A673 (cell line): Measurements from ENCODE around the gene MBD5.

ENCODE experiments used
- CTCF ChIP-seq: fragments of 300-800, 200-600 bp; sonication (generic); conservative IDR thresholded peaks from 2 replicates; pipeline ENCODE4 v1.5.1; 2017; ENCODE audit warnings: low read depth, mild to moderate bottlenecking, antibody characterized with exemption, low read length, moderate library complexity, mixed read lengths
- EZH2 ChIP-seq: fragments of 200-600 bp; sonication (generic); IDR thresholded peaks from 2 replicates; pipeline ENCODE4 v1.6.1; 2017; ENCODE audit warnings: borderline replicate concordance, low read depth, mild to moderate bottlenecking, mixed read lengths, antibody characterized with exemption, low read length; ENCODE audit not compliant: poor library complexity, severe bottlenecking

DNA sequence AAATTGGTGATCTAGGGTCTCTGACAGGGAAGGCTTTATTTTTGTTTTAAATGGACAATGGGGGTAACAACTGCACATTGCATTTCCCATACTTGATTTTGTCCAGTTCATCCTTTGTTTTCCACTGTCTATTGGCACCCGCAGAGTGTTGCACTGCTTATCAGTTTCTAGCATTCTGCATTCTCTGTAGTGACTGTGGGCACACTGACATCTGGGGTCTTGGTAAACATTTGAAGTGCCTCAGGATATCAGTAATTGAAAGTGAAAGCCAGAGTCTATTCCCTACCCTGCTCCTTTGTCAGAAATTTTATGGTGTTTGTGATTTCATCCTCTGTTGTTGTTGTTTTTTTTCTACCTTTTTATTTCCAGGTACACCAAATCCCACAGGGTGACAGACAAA, 491.6 kb downstream of the MBD5 start:
- TF ChIP-seq CTCF (no peak), EZH2 (no peak)
